Measurements from ENCODE around the gene CFAP100. TPM values are rescaled to one million over a fixed set of nuclear protein-coding genes. Genes with fewer than 3 reads are reported as not detected.

Gene CFAP100
- total and polyA plus RNA-seq, 9 of the 15 experiments (the other 6 are each of a cell fraction or from before 2014, with no cell fraction given), result not detected

DNA sequence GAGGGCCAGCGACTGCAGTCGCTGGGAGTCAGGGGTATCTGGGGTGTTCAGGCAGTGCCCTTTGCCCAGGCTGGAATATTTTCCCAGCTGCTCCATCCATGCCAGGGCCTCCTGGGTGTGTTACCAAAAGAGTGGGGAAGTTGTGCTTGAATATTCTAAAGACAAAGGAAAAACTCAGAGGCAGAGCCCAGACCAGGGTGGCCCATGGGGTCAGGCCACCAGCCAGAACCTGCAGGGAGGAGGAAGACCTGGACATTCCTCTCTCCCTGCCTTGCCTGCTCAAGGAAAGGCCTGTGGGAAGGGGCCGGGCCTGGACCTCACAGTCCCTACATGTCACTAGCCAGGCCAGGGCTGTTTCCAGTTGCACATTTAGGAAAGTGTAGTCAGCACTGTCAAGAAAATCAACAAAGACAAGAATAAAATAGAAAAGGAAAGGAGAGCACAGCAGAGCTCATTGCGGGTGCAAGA, 21.5 kb upstream of the CFAP100 start (continued):
- no peak for TF ChIP-seq HEY1 (CRISPR knock-in tag; IDR thresholded peaks at IDR 0.05; ENCODE audit: borderline replicate concordance)
- TF ChIP-seq SLC30A9 (CRISPR knock-in tag; IDR thresholded peaks at IDR 0.05), result no peak
- TF ChIP-seq, protein P1, sequence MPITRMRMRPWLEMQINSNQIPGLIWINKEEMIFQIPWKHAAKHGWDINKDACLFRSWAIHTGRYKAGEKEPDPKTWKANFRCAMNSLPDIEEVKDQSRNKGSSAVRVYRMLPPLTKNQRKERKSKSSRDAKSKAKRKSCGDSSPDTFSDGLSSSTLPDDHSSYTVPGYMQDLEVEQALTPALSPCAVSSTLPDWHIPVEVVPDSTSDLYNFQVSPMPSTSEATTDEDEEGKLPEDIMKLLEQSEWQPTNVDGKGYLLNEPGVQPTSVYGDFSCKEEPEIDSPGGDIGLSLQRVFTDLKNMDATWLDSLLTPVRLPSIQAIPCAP (CRISPR knock-in tag; IDR thresholded peaks at IDR 0.05; ENCODE audit: borderline replicate concordance), result no peak
- no peak for TF ChIP-seq NR2F6 (CRISPR knock-in tag; IDR thresholded peaks at IDR 0.05)
- no peak for TF ChIP-seq HNRNPLL (IDR thresholded peaks at IDR 0.05; ENCODE audit: low read depth, low read length, poor library complexity, severe bottlenecking)

DNA sequence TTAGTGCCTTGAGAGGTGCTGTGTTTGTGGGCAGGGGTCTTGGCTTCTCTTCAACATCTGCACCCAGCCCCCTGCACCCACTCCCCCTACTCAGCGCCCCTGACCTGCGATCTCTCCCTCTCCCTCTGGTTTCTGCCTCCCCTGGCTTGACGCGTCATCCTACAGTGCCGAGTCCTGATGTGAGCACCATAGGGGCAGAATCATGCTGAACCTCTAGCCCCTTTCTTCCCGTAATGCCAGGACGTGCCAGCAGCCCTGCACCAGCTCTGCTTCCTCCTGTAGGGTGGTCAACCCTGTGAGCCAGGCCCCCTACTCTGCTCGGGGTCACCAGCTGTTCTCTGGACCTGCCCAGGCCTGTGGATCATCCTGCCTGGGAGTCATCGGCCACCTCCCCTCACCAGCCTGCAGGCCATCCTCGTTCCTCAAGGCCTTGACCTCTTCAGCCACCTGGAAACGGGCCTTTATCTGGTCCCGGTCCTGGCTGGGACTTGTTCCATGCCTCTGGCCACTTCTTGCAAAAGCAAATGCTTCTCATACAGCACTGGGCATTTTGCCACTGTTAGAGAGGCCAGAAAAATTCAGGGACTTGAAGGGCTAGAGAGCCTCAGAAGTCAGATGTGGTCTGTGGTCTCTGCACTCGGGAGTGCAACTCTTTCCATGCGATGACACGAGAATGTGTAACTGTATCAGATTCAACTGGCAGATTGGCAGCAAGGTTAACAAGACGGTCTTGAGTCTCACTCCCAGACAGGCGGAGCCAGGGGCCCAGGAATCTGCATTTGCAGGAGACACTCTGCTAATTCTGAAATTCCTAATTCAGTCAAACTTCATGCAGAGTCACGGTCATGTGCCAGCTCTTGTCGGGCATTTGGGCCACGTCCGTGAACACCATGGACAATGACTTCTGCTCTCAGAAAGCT, 20.8 kb upstream of the CFAP100 start:
- Histone ChIP-seq H2AFZ (ENCODE audit: low read depth, low read length) (no peak overlapping the region), H3K9ac (ENCODE audit: insufficient read depth in 1 of 2, low read depth in 2 of 2, low read length in 2 of 2) (no peak overlapping the region), H3K4me3 (no peak overlapping the region), H3K4me1 (replicated peaks in 1 of 2; ENCODE audit: control insufficient read depth in 2 of 2, insufficient read depth in 2 of 2, low read length in 2 of 2) (no peaks in the 10 kb centered on the region), H3K27ac (ENCODE audit: extremely low read depth, low read depth, low read length) (no peak overlapping the region), H3K27me3 (ENCODE audit: control insufficient read depth in 2 of 2, insufficient read depth in 2 of 2, low read length in 2 of 2) (peaks cover 10 to 71% of the 10 kb centered on the region in 2 experiments; a peak in 3 of 5 replicates), H3K36me3 (ENCODE audit: control insufficient read depth, insufficient read depth, low read length) (no peaks in the 10 kb centered on the region), H3K4me2 (ENCODE audit: insufficient read depth, low read length) (no peak overlapping the region), H3K9me3 (replicated peaks; ENCODE audit: control insufficient read depth, insufficient read depth, low read depth, low read length) (no peaks in the 10 kb centered on the region), H3K79me2 (ENCODE audit: control insufficient read depth, insufficient read depth, low read length) (no peaks in the 10 kb centered on the region), H3K9me1 (ENCODE audit: control insufficient read depth, insufficient read depth, low read length) (no peaks in the 10 kb centered on the region), H4K20me1 (replicated peaks; ENCODE audit: control insufficient read depth, insufficient read depth, low read length) (no peaks in the 10 kb centered on the region)
- ChIA-PET CTCF (ENCODE audit: low intra/inter-chr PET ratio) (no interaction called here), POLR2A (no interaction called here)
- no peak for ATAC-seq
- in situ Hi-C loops (cut with MboI), result no loop called here
- no peak for DNase-seq (ENCODE audit: extremely low read depth in 1 of 4, low spot score in 3 of 4)
- intact Hi-C loops (cut with micrococcal nuclease), result no loop called here
- no peak for FAIRE-seq
- 4% methylated on average over 18 of the region's 21 CpGs for WGBS (ENCODE audit: insufficient coverage, low coverage, missing lambda C conversion rate)
- BruUV-seq (replicated peaks), result no TSS peak
- TF ChIP-seq BACH1 (tag; IDR thresholded peaks at IDR 0.05), result no peak
- TF ChIP-seq ZNF561 (CRISPR knock-in tag; conservative IDR thresholded peaks at IDR 0.05), result no peak
- TF ChIP-seq, protein P2, sequence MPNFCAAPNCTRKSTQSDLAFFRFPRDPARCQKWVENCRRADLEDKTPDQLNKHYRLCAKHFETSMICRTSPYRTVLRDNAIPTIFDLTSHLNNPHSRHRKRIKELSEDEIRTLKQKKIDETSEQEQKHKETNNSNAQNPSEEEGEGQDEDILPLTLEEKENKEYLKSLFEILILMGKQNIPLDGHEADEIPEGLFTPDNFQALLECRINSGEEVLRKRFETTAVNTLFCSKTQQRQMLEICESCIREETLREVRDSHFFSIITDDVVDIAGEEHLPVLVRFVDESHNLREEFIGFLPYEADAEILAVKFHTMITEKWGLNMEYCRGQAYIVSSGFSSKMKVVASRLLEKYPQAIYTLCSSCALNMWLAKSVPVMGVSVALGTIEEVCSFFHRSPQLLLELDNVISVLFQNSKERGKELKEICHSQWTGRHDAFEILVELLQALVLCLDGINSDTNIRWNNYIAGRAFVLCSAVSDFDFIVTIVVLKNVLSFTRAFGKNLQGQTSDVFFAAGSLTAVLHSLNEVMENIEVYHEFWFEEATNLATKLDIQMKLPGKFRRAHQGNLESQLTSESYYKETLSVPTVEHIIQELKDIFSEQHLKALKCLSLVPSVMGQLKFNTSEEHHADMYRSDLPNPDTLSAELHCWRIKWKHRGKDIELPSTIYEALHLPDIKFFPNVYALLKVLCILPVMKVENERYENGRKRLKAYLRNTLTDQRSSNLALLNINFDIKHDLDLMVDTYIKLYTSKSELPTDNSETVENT (CRISPR knock-in tag; IDR thresholded peaks at IDR 0.05), result no peak
- TF ChIP-seq RFX5 (IDR thresholded peaks at IDR 0.05; ENCODE audit: low read depth, low read length), result no peak
- TF ChIP-seq SMARCA4 (IDR thresholded peaks at IDR 0.05), result no peak
- no peak for TF ChIP-seq ZNF444 (CRISPR knock-in tag; IDR thresholded peaks at IDR 0.05)
- no peak for TF ChIP-seq SRSF7 (optimal IDR thresholded peaks at IDR 0.05; ENCODE audit: low read depth, low read length)
- no peak for TF ChIP-seq SAFB2 (IDR thresholded peaks at IDR 0.05; ENCODE audit: borderline replicate concordance, low read depth, low read length, severe bottlenecking)
- no peak for TF ChIP-seq RFX1 (IDR thresholded peaks at IDR 0.05)
- no peak for TF ChIP-seq TSC22D4 (tag; IDR thresholded peaks at IDR 0.05)
- no peak for TF ChIP-seq IFI16 (CRISPR knock-in tag; IDR thresholded peaks at IDR 0.05)
- no peak for TF ChIP-seq ZNF239 (CRISPR knock-in tag; IDR thresholded peaks at IDR 0.05)
- no peak for TF ChIP-seq HSF4 (CRISPR knock-in tag; IDR thresholded peaks at IDR 0.05; ENCODE audit: borderline replicate concordance)
- no peak for TF ChIP-seq ZNF431 (CRISPR knock-in tag; IDR thresholded peaks at IDR 0.05)

All from K562 (cell line).